ENCODE data around the gene ARHGAP40. TPM values are rescaled to one million over a fixed set of nuclear protein-coding genes. Genes with fewer than 3 reads are reported as not detected.

The ARHGAP40 gene
- total and polyA plus RNA-seq, 2 of the 13 experiments (the other 11 are each of a cell fraction or from before 2014, with no cell fraction given): 0.75 to 2.1 TPM

DNA sequence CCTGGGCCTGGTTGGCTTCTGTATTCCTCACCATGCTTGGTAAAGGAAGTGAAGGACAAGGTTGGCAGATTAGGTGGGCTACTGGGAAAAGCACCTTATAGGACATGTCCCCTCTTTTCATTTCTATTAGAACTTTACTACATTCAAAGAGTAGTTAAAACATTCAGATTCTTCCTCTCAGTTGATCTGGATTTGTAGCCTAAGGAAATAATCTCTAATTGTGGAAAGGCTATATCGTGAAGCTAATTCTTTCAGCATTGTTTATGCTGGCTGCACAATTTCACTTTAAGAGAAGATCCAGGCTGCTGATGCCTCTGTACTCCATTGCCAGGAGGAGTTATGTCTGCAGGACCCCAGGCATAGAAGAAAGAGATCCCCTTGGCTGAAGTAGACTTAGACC, 58.8 kb downstream of the ARHGAP40 start (continued):
- TF ChIP-seq, protein P1, sequence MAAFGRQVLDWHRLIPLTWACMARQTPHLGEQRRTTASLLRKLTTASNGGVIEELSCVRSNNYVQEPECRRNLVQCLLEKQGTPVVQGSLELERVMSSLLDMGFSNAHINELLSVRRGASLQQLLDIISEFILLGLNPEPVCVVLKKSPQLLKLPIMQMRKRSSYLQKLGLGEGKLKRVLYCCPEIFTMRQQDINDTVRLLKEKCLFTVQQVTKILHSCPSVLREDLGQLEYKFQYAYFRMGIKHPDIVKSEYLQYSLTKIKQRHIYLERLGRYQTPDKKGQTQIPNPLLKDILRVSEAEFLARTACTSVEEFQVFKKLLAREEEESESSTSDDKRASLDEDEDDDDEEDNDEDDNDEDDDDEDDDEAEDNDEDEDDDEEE (CRISPR knock-in tag; IDR thresholded peaks at IDR 0.05): no peak
- TF ChIP-seq ZNF75D (CRISPR knock-in tag; IDR thresholded peaks at IDR 0.05; ENCODE audit: borderline replicate concordance) (no peak), ZNF564 (CRISPR knock-in tag; IDR thresholded peaks at IDR 0.05) (no peak), HDAC2 (CRISPR knock-in tag; IDR thresholded peaks at IDR 0.05) (no peak), ATF7 (IDR thresholded peaks at IDR 0.05) (no peak), ATF7 (CRISPR knock-in tag; IDR thresholded peaks at IDR 0.05) (no peak), ZNF292 (CRISPR knock-in tag; IDR thresholded peaks at IDR 0.05; ENCODE audit: borderline replicate concordance, low read depth) (no peak), NFKBIZ (CRISPR knock-in tag; IDR thresholded peaks at IDR 0.05) (no peak)
- TF ChIP-seq, protein P2, sequence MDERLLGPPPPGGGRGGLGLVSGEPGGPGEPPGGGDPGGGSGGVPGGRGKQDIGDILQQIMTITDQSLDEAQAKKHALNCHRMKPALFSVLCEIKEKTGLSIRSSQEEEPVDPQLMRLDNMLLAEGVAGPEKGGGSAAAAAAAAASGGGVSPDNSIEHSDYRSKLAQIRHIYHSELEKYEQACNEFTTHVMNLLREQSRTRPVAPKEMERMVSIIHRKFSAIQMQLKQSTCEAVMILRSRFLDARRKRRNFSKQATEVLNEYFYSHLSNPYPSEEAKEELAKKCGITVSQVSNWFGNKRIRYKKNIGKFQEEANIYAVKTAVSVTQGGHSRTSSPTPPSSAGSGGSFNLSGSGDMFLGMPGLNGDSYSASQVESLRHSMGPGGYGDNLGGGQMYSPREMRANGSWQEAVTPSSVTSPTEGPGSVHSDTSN (CRISPR knock-in tag; IDR thresholded peaks at IDR 0.05): no peak

DNA sequence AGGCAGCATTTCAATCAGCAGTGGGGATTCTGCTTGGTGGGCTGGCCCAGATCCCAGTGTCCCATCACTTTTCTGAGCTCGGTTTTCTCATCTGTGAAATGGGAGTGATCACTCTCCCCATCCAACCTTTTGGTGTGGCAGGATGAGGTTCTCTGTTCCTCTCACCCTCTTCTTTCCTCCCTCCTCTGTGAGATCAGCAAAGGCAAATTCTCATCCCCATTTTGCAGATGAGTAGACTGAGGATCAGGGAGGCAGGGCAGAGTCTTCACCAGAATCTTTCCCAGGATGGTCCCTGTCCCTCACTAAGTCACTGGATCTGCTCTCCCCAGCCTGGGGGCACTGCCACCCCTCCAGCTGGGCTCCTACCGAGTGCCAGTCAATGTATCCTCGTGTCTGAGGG, 62.1 kb downstream of the ARHGAP40 start:
- Histone ChIP-seq H3K27ac (ENCODE audit: extremely low read length, insufficient read depth, low read length) (no peak overlapping the region), H3K4me3 (replicated peaks in 1 of 3; ENCODE audit: insufficient read depth in 1 of 3, low read depth in 2 of 3, low read length in 3 of 3) (no peak overlapping the region), H3K79me2 (ENCODE audit: insufficient read depth, low read length) (no peaks in the 10 kb centered on the region), H2AFZ (ENCODE audit: low read length) (no peak overlapping the region), H3K9ac (ENCODE audit: insufficient read depth, low read depth, low read length) (no peak overlapping the region), H3K27me3 (ENCODE audit: control insufficient read depth in 1 of 2, insufficient read depth in 2 of 2, low read length in 2 of 2) (peaks cover 0 to 2% of the 10 kb centered on the region in 2 experiments; a peak in 2 of 5 replicates), H3K9me3 (ENCODE audit: low read length) (no peaks in the 10 kb centered on the region), H4K20me1 (ENCODE audit: insufficient read depth, low read length) (no peaks in the 10 kb centered on the region), H3K4me1 (ENCODE audit: insufficient read depth, low read length) (peaks cover 48% of the 10 kb centered on the region), H3K4me2 (ENCODE audit: low read depth, low read length) (no peak overlapping the region), H3K36me3 (replicated peaks in 1 of 2; ENCODE audit: control insufficient read depth in 1 of 2, insufficient read depth in 2 of 2, low read length in 2 of 2) (no peaks in the 10 kb centered on the region)
- ChIA-PET CTCF (ENCODE audit: low intra/inter-chr PET ratio, low total read pairs) (no interaction called here), POLR2A (no interaction called here)
- in situ Hi-C loops (cut with HindIII; ENCODE audit: extremely low pct_ligation_motif_present, low pct_unique_long_range_greater_than_20kb) (no loop called here), intact Hi-C loops (cut with micrococcal nuclease; ENCODE audit: unreplicated experiment) (no loop called here)
- FAIRE-seq (no peak), DNase-seq (ENCODE audit: low spot score) (no peak), ATAC-seq (no peak)
- no peak for TF ChIP-seq RARA (CRISPR knock-in tag; IDR thresholded peaks at IDR 0.05)
- peak; percentile 86 for TF ChIP-seq ZNF629 (CRISPR knock-in tag; conservative IDR thresholded peaks at IDR 0.05)
- TF ChIP-seq SAP130 (CRISPR knock-in tag; IDR thresholded peaks at IDR 0.05; ENCODE audit: low read depth): no peak
- BruUV-seq (replicated peaks): no TSS peak
- 22% methylated on average over 3 of the region's 3 CpGs for WGBS (ENCODE audit: low lambda C conversion rate)
